ENCODE measurements around the gene MTHFSD.

DNA sequence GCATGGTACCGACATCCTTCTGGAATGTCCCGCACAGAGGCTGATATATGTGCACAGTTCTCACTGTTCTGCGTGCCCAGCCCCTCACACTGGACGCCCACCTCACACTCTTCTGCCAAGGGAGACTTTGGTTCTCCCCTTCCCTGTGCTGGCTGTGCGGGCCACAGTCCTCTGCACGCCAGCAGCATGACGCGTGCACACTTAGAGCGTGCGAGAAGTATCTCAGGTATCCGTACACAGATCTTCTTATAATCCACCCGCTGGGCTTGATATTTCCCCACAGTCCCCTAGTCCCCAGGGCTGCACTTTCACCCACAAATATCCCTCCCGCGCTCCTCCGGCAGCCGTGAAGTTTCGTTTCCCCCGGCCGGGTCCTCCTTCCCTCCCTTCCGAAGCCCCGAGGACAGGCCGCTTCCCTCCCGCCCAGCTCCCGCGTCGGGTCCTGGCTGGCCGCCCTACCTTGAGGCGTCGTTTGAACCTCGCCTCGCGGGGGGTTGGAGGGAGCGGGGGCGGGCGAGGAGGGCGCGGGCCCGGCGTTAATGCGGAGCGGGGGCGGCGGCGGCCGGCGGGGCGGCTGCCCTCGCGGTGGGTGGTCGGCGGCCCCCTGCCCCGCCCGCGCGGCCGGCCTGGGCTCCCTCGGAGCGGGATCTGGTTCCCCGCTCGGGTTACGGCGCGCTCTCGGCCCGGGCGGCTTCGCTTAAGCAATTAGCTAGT lies 49.7 kb downstream of the MTHFSD start:
- TF ChIP-seq, protein P1, sequence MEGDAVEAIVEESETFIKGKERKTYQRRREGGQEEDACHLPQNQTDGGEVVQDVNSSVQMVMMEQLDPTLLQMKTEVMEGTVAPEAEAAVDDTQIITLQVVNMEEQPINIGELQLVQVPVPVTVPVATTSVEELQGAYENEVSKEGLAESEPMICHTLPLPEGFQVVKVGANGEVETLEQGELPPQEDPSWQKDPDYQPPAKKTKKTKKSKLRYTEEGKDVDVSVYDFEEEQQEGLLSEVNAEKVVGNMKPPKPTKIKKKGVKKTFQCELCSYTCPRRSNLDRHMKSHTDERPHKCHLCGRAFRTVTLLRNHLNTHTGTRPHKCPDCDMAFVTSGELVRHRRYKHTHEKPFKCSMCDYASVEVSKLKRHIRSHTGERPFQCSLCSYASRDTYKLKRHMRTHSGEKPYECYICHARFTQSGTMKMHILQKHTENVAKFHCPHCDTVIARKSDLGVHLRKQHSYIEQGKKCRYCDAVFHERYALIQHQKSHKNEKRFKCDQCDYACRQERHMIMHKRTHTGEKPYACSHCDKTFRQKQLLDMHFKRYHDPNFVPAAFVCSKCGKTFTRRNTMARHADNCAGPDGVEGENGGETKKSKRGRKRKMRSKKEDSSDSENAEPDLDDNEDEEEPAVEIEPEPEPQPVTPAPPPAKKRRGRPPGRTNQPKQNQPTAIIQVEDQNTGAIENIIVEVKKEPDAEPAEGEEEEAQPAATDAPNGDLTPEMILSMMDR (IDR thresholded peaks at IDR 0.05) = no peak
- no peak for TF ChIP-seq REST (IDR thresholded peaks at IDR 0.05; ENCODE audit: low read depth, low read length)
- TF ChIP-seq NRF1 (IDR thresholded peaks at IDR 0.05; ENCODE audit: low read depth, low read length) = no peak
- peak; percentile 84; the same call in 1 of the 2 replicates for TF ChIP-seq EZH2phosphoT487 (IDR thresholded peaks at IDR 0.05; ENCODE audit: borderline replicate concordance, low read depth)
- TF ChIP-seq RAD21 (IDR thresholded peaks at IDR 0.05; ENCODE audit: low read length) = no peak
- TF ChIP-seq CHD2 (IDR thresholded peaks at IDR 0.05; ENCODE audit: low read length, partially characterized antibody) = no peak
- TF ChIP-seq POLR2AphosphoS5 (IDR thresholded peaks at IDR 0.05; ENCODE audit: low read depth, low read length) = no peak
- no peak for TF ChIP-seq TCF12 (IDR thresholded peaks at IDR 0.05)
- no peak for TF ChIP-seq YY1 (IDR thresholded peaks at IDR 0.05; ENCODE audit: low read depth)
- no peak for TF ChIP-seq GATA2 (CRISPR knock-in tag; IDR thresholded peaks at IDR 0.05)
- no peak for TF ChIP-seq FOXJ3 (CRISPR knock-in tag; IDR thresholded peaks at IDR 0.05)
